Measurements from ENCODE around the gene NSF.
A peak's percentile ranks its signal among the peaks of the same experiment; 100 is the strongest.
"Not testable (repeated sequence)": the region's sequence is repeated elsewhere in the genome, so short reads cannot be mapped to it uniquely, and the experiment has no call there.

NSF gene

GRCh38 chr17:46722662-46723285 is 132.3 kb downstream of the NSF start:
- no peak for DNase-seq

- no peak for DNase-seq
Measured at GRCh38 chr17:46726206-46726605, 135.7 kb downstream of the NSF start.

- no peak for DNase-seq
Measured at GRCh38 chr17:46727572-46728348, 137.3 kb downstream of the NSF start.

GRCh38 chr17:46730026-46730425 is 139.6 kb downstream of the NSF start:
- no peak for DNase-seq

- DNase-seq: no peak
Measured at GRCh38 chr17:46730679-46731078, 140.2 kb downstream of the NSF start.

- no peak for DNase-seq
Measured at GRCh38 chr17:46732160-46732559, 141.7 kb downstream of the NSF start.

GRCh38 chr17:46732754-46733398 is 142.4 kb downstream of the NSF start:
- DNase-seq: no peak

GRCh38 chr17:46733837-46734475 is 143.5 kb downstream of the NSF start:
- DNase-seq: no peak

- no peak for DNase-seq
Measured at GRCh38 chr17:46736100-46736499, 145.6 kb downstream of the NSF start.

GRCh38 chr17:46737326-46737725 is 146.9 kb downstream of the NSF start:
- no peak for DNase-seq

GRCh38 chr17:46738544-46738943 is 148.1 kb downstream of the NSF start:
- DNase-seq: no peak

- DNase-seq: no peak
Measured at GRCh38 chr17:46739982-46740381, 149.5 kb downstream of the NSF start.

- no peak for DNase-seq
Measured at GRCh38 chr17:46741122-46741730, 150.8 kb downstream of the NSF start.

- DNase-seq: peak; percentile 58
Measured at GRCh38 chr17:46742565-46743270, 152.2 kb downstream of the NSF start.

- DNase-seq: no peak
Measured at GRCh38 chr17:46744441-46744840, 154.0 kb downstream of the NSF start.

- no peak for DNase-seq
Measured at GRCh38 chr17:46745376-46745775, 154.9 kb downstream of the NSF start.

- DNase-seq: no peak
Measured at GRCh38 chr17:46751425-46751824, 161.0 kb downstream of the NSF start.

GRCh38 chr17:46753776-46754175 is 163.3 kb downstream of the NSF start:
- no peak for DNase-seq

- DNase-seq: no peak
Measured at GRCh38 chr17:46756081-46756735, 165.7 kb downstream of the NSF start.

- DNase-seq: no peak
Measured at GRCh38 chr17:46756861-46757260, 166.4 kb downstream of the NSF start.

- DNase-seq: not testable (repeated sequence)
Measured at GRCh38 chr17:46757588-46757987, 167.1 kb downstream of the NSF start.

- DNase-seq: no peak
Measured at GRCh38 chr17:46758614-46759013, 168.1 kb downstream of the NSF start.

All from hematopoietic multipotent progenitor cell treated with erythropoietin and hydrocortisone succinate and interleukin-3 and kit ligand, for 6 days (in vitro differentiated cells).